Measurements from ENCODE around the gene REXO4. TPM values are rescaled to one million over a fixed set of nuclear protein-coding genes. Genes with fewer than 3 reads are reported as not detected.

Gene REXO4
- total and polyA plus RNA-seq, 2 experiments from 2014 or later = 31.1 to 36.3 TPM

- H2AFZ ChIP-seq = no peak overlapping the region
- TF ChIP-seq JUNB (IDR thresholded peaks at IDR 0.05; ENCODE audit: unreplicated experiment) (no peak), NANOG (IDR thresholded peaks at IDR 0.05; ENCODE audit: borderline replicate concordance) (no peak), REST (IDR thresholded peaks at IDR 0.05; ENCODE audit: unreplicated experiment) (no peak), ZNF331 (CRISPR knock-in tag; IDR thresholded peaks at IDR 0.05; ENCODE audit: low read depth) (no peak), POLR2AphosphoS5 (IDR thresholded peaks at IDR 0.05; ENCODE audit: low read depth) (no peak), EZH2 (IDR thresholded peaks at IDR 0.05; ENCODE audit: low read depth, unreplicated experiment) (no peak), CREB1 (CRISPR knock-in tag; IDR thresholded peaks at IDR 0.05; ENCODE audit: low read depth) (no peak), ZNF114 (CRISPR knock-in tag; IDR thresholded peaks at IDR 0.05) (no peak), CTCF (conservative IDR thresholded peaks at IDR 0.05; ENCODE audit: low read depth in 2 of 2) (no peak), ZNF462 (CRISPR knock-in tag; IDR thresholded peaks at IDR 0.05) (no peak), EZH2phosphoT487 (IDR thresholded peaks at IDR 0.05; ENCODE audit: unreplicated experiment) (no peak), STAT1 (IDR thresholded peaks at IDR 0.05; ENCODE audit: unreplicated experiment) (no peak), ETS1 (IDR thresholded peaks at IDR 0.05) (no peak)
- H3K9me2 ChIP-seq (ENCODE audit: insufficient read depth) = no peaks in the 10 kb centered on the region
- no peak overlapping the region for H3K4me3 ChIP-seq
- H3K27ac Mint-ChIP-seq = no peak overlapping the region
- H3K4me2 ChIP-seq = no peak overlapping the region
- peaks cover 5% of the 10 kb centered on the region for H3F3A ChIP-seq (replicated peaks; ENCODE audit: low read depth)
- no peaks in the 10 kb centered on the region for H3K27me3 ChIP-seq (ENCODE audit: insufficient read depth)
- no peak overlapping the region for H3K4me3 Mint-ChIP-seq
- H3K4me1 Mint-ChIP-seq = peaks cover 19% of the 10 kb centered on the region
- no peak for DNase-seq (ENCODE audit: low spot score)
- peaks cover 58% of the 10 kb centered on the region for H3K36me3 Mint-ChIP-seq (ENCODE audit: low read depth)
- H4K20me1 ChIP-seq (replicated peaks; ENCODE audit: insufficient read depth) = peaks cover 5% of the 10 kb centered on the region
- no peak for ATAC-seq
- H3K9me3 Mint-ChIP-seq = peaks cover 8% of the 10 kb centered on the region; the same call in 2 of the 3 replicates
- no peak overlapping the region for H3K27ac ChIP-seq (ENCODE audit: low read depth)
- H3K4me1 ChIP-seq (ENCODE audit: insufficient read depth) = peaks cover 7% of the 10 kb centered on the region
- peaks cover 14% of the 10 kb centered on the region for H3K27me3 Mint-ChIP-seq (ENCODE audit: insufficient read depth, low read depth, poor library complexity)
- peaks cover 41% of the 10 kb centered on the region for H3K79me2 ChIP-seq (replicated peaks; ENCODE audit: insufficient read depth)
- H3K36me3 ChIP-seq (ENCODE audit: insufficient read depth) = peaks cover 7% of the 10 kb centered on the region
Measured at GRCh38 chr9:133415170-133415569, 2.6 kb downstream of the REXO4 start.

Measured in GM23338 (cell line).